Neural cell (in vitro differentiated cells): ENCODE measurements around the gene PRKG1. TPM values are rescaled to one million over a fixed set of nuclear protein-coding genes. Genes with fewer than 3 reads are reported as not detected.

Source experiments
- H2AFZ ChIP-seq: fragments of 200-600, 300-800 bp; sonication (generic), shearing (Covaris generic); 2 replicates; pipeline ENCODE4 v1.6.0; 2014; ENCODE audit warnings: low read depth, mild to moderate bottlenecking, antibody characterized with exemption, low read length, moderate library complexity
- H3F3A ChIP-seq: fragments of 200-600 bp; shearing (Covaris generic); 2 replicates; pipeline ENCODE4 v1.6.1; 2016; ENCODE audit warnings: mild to moderate bottlenecking, moderate library complexity, mixed read lengths, antibody characterized with exemption, low read length; ENCODE audit not compliant: insufficient read depth, poor library complexity, severe bottlenecking
- H3K27ac ChIP-seq: fragments of 200-600, 300-800 bp; sonication (generic), shearing (Covaris generic); 2 replicates; pipeline ENCODE4 v1.5.1; 2014; ENCODE audit warnings: mild to moderate bottlenecking, low read length, moderate library complexity
- H3K27me3 ChIP-seq: fragments of 300-800, 200-600 bp; sonication (generic), shearing (Covaris generic); 2 replicates; pipeline ENCODE4 v1.6.0; 2014; ENCODE audit warnings: mild to moderate bottlenecking, low read depth, low read length, moderate library complexity; ENCODE audit not compliant: insufficient read depth
- H3K36me3 ChIP-seq: fragments of 300-800, 200-600 bp; sonication (generic), shearing (Covaris generic); 2 replicates; pipeline ENCODE4 v1.5.1; 2014; ENCODE audit warnings: mild to moderate bottlenecking, antibody characterized with exemption, low read length, moderate library complexity; ENCODE audit not compliant: insufficient read depth
- H3K4me2 ChIP-seq: fragments of 300-800, 200-600 bp; sonication (generic), shearing (Covaris generic); 2 replicates; pipeline ENCODE4 v1.6.0; 2014; ENCODE audit warnings: mild to moderate bottlenecking, low read length
- H3K4me3 ChIP-seq: fragments of 300-800, 200-600 bp; sonication (generic), shearing (Covaris generic); 2 replicates; pipeline ENCODE4 v1.5.1; 2014; ENCODE audit warnings: mild to moderate bottlenecking, low read length, moderate library complexity
- H3K79me2 ChIP-seq: fragments of 200-600 bp; shearing (Covaris generic); replicated peaks from 2 replicates; pipeline ENCODE4 v1.6.0; 2014; ENCODE audit warnings: mild to moderate bottlenecking, low read length, moderate library complexity; ENCODE audit not compliant: insufficient read depth
- H3K9ac ChIP-seq: fragments of 300-800, 200-600 bp; sonication (generic), shearing (Covaris generic); 2 replicates; pipeline ENCODE4 v1.6.1; 2016; ENCODE audit warnings: mild to moderate bottlenecking, low read length, mixed read lengths
- H3K9me2 ChIP-seq: fragments of 200-600 bp; shearing (Covaris generic); 2 replicates; pipeline ENCODE4 v1.6.1; 2016; ENCODE audit warnings: mild to moderate bottlenecking, low read length, mixed read lengths; ENCODE audit not compliant: insufficient read depth
- H3K9me3 ChIP-seq: fragments of 200-600, 300-800 bp; sonication (generic), shearing (Covaris generic); 2 replicates; pipeline ENCODE4 v1.6.1; 2016; ENCODE audit warnings: mild to moderate bottlenecking, mixed run types, low read length, moderate library complexity, mixed read lengths
- H4K20me1 ChIP-seq: fragments of 200-600 bp; shearing (Covaris generic); 2 replicates; pipeline ENCODE4 v1.6.1; 2016; ENCODE audit warnings: mild to moderate bottlenecking, mixed run types; ENCODE audit not compliant: insufficient read depth
- CTCF ChIP-seq: fragments of 450-650 bp; IDR thresholded peaks from 2 replicates; pipeline ENCODE4 v1.5.1; 2014; ENCODE audit warnings: antibody characterized with exemption, mild to moderate bottlenecking, moderate library complexity; ENCODE audit not compliant: poor library complexity, severe bottlenecking
- EP300 ChIP-seq: fragments of 450-650 bp; conservative IDR thresholded peaks from 2 replicates; pipeline ENCODE4 v1.6.1; 2014; ENCODE audit warnings: antibody characterized with exemption, mild to moderate bottlenecking, moderate library complexity; ENCODE audit not compliant: poor library complexity, severe bottlenecking
- EZH2 ChIP-seq: fragments of 200-600, 300-800 bp; shearing (Covaris generic), sonication (generic); IDR thresholded peaks from 2 replicates; pipeline ENCODE4 v1.6.1; 2014; ENCODE audit warnings: antibody characterized with exemption, low read length, borderline replicate concordance, mild to moderate bottlenecking; ENCODE audit not compliant: insufficient read depth, poor library complexity, severe bottlenecking
- MXI1 ChIP-seq: fragments of 450-650 bp; conservative IDR thresholded peaks from 2 replicates; pipeline ENCODE4 v1.6.1; 2014; ENCODE audit warnings: antibody characterized with exemption, mild to moderate bottlenecking; ENCODE audit not compliant: poor library complexity, severe bottlenecking
- POLR2AphosphoS5 ChIP-seq: IDR thresholded peaks from 2 replicates; pipeline ENCODE4 v1.6.1; 2012
- RAD21 ChIP-seq: fragments of 450-650 bp; conservative IDR thresholded peaks from 2 replicates; pipeline ENCODE4 v1.6.1; 2014; ENCODE audit warnings: antibody characterized with exemption, mild to moderate bottlenecking, moderate library complexity
- SMC3 ChIP-seq: fragments of 450-650 bp; conservative IDR thresholded peaks from 2 replicates; pipeline ENCODE4 v1.6.1; 2014; ENCODE audit warnings: antibody characterized with exemption, mild to moderate bottlenecking, moderate library complexity; ENCODE audit not compliant: poor library complexity
- TAF1 ChIP-seq: IDR thresholded peaks from 2 replicates; pipeline ENCODE4 v1.6.1; 2012; ENCODE audit warnings: low read depth
- polyA plus RNA-seq: library from polyadenylated mRNA; depleted of rRNA; stranded (reverse); fragments of >200 nt; gene quantifications from 2 replicates; pipeline ENCODE4 v1.2.3, GENCODE V29; 2014
- TF ChIP-seq, protein P1 (sequence below): IDR thresholded peaks from 2 replicates; pipeline ENCODE4 v1.6.1; 2012; ENCODE audit warnings: borderline replicate concordance

The PRKG1 gene
- polyA plus RNA-seq, 1 donor from 2014 or later, result 2.2 TPM

DNA sequence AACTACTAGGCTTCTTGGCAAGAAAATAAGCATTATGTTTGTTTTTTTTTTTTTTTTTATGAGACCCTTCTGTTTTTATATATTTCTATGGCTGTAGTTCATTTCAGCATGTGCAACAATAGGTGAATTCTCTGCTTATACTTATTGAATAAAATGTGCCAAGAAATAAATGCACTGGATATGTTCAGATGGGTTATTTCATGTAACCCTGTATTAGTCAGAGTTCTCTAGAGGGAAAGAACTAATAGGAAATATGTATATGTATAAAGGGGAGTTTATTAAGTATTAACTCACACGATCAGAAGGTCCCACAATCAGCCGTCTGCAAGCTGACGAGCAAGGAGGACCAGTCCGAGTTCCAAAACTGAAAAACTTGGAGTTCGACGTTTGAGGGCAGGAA lies 332.3 kb downstream of the PRKG1 start:
- Histone ChIP-seq H3K9me3 (no peaks in the 10 kb centered on the region), H3K9ac (no peak overlapping the region), H3K27ac (no peak overlapping the region), H4K20me1 (no peaks in the 10 kb centered on the region), H3K79me2 (no peaks in the 10 kb centered on the region), H3K4me3 (no peak overlapping the region), H3K27me3 (no peaks in the 10 kb centered on the region), H3K36me3 (no peaks in the 10 kb centered on the region), H3F3A (no peaks in the 10 kb centered on the region), H2AFZ (no peak overlapping the region), H3K4me2 (no peak overlapping the region), H3K9me2 (no peaks in the 10 kb centered on the region)
- no peak for TF ChIP-seq POLR2AphosphoS5
- TF ChIP-seq MXI1, result no peak
- no peak for TF ChIP-seq TAF1
- TF ChIP-seq, protein P1, sequence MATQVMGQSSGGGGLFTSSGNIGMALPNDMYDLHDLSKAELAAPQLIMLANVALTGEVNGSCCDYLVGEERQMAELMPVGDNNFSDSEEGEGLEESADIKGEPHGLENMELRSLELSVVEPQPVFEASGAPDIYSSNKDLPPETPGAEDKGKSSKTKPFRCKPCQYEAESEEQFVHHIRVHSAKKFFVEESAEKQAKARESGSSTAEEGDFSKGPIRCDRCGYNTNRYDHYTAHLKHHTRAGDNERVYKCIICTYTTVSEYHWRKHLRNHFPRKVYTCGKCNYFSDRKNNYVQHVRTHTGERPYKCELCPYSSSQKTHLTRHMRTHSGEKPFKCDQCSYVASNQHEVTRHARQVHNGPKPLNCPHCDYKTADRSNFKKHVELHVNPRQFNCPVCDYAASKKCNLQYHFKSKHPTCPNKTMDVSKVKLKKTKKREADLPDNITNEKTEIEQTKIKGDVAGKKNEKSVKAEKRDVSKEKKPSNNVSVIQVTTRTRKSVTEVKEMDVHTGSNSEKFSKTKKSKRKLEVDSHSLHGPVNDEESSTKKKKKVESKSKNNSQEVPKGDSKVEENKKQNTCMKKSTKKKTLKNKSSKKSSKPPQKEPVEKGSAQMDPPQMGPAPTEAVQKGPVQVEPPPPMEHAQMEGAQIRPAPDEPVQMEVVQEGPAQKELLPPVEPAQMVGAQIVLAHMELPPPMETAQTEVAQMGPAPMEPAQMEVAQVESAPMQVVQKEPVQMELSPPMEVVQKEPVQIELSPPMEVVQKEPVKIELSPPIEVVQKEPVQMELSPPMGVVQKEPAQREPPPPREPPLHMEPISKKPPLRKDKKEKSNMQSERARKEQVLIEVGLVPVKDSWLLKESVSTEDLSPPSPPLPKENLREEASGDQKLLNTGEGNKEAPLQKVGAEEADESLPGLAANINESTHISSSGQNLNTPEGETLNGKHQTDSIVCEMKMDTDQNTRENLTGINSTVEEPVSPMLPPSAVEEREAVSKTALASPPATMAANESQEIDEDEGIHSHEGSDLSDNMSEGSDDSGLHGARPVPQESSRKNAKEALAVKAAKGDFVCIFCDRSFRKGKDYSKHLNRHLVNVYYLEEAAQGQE, result no peak
- no peak for TF ChIP-seq RAD21
- TF ChIP-seq CTCF, result no peak
- no peak for TF ChIP-seq EP300
- TF ChIP-seq EZH2, result no peak
- no peak for TF ChIP-seq SMC3

DNA sequence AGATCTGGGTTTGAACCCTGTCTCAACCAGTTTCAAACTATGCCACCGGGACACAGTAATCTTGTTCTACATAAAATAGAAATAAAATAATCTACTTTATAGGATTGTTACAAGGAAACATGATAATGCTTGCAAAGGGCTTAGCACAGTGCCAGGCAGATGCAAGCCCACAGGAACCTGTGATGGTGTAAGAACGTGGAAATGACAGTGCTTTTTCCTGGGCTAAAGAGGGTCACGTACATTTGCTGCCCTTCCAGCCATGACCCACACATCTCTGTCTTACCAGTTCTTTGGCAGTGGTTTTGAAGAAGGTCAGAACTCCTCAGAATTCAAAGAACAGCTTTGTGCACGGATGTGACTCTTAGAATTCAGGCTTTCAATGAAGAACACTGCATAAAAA lies 342.2 kb downstream of the PRKG1 start:
- H3K9ac ChIP-seq, result no peak overlapping the region
- TF ChIP-seq CTCF (no peak), TAF1 (no peak), EP300 (no peak), RAD21 (no peak), MXI1 (no peak), EZH2 (no peak), POLR2AphosphoS5 (no peak)
- H3F3A ChIP-seq, result no peaks in the 10 kb centered on the region
- no peaks in the 10 kb centered on the region for H3K79me2 ChIP-seq
- no peak overlapping the region for H3K4me3 ChIP-seq
- H3K4me2 ChIP-seq, result no peak overlapping the region
- no peaks in the 10 kb centered on the region for H3K27me3 ChIP-seq
- H3K36me3 ChIP-seq, result no peaks in the 10 kb centered on the region
- no peaks in the 10 kb centered on the region for H3K9me3 ChIP-seq
- no peaks in the 10 kb centered on the region for H4K20me1 ChIP-seq
- H2AFZ ChIP-seq, result no peak overlapping the region
- H3K27ac ChIP-seq, result no peak overlapping the region
- no peaks in the 10 kb centered on the region for H3K9me2 ChIP-seq
